Panc1 (cell line): ENCODE measurements around the gene AMOTL1. TPM values are rescaled to one million over a fixed set of nuclear protein-coding genes. Genes with fewer than 3 reads are reported as not detected.

Source experiments
- ATAC-seq: fragments of 200-7000 bp; cut with Tn5 transposase; 2 replicates; pipeline ENCODE4 v1.9.1; 2020; ENCODE audit warnings: mild to moderate bottlenecking, moderate library complexity
- BruUV-seq: library from RNA; stranded (reverse); fragments of 400-500 nt; replicated peaks from 2 replicates; lab custom pipeline; 2021; lab: Mats Ljungman, UMichigan
- CTCF ChIA-PET: fragments of 300-600 bp; sonication (Branson Sonifier 250); formaldehyde crosslinking; loops from one replicate; lab custom pipeline; 2022; ENCODE audit warnings: antibody characterized with exemption; lab: Charles Lee
- POLR2A ChIA-PET: fragments of 300-600 bp; sonication (Branson Sonifier 250); formaldehyde crosslinking; loops from one replicate; lab custom pipeline; 2022; ENCODE audit warnings: antibody characterized with exemption; lab: Charles Lee
- DNase-seq: peaks from one replicate; pipeline ENCODE4 v3.0.0-alpha.2; 2010; ENCODE audit warnings: low read depth, low spot score
- H3K27ac ChIP-seq: 2 replicates; pipeline ENCODE4 v1.5.1; 2011; ENCODE audit warnings: mild to moderate bottlenecking, low read length, inconsistent platforms
- H3K27me3 ChIP-seq: fragments of 200-500 bp; sonication (Bioruptor generic); 2 replicates; pipeline ENCODE4 v1.6.0; 2014; ENCODE audit warnings: low read length, inconsistent platforms; ENCODE audit not compliant: control insufficient read depth, insufficient read depth
- H3K36me3 ChIP-seq: fragments of 200-500 bp; sonication (Bioruptor generic); 2 replicates; pipeline ENCODE4 v1.5.1; 2014; ENCODE audit warnings: inconsistent platforms, mild to moderate bottlenecking, low read length, moderate library complexity; ENCODE audit not compliant: control insufficient read depth, insufficient read depth
- H3K4me1 ChIP-seq: 2 replicates; pipeline ENCODE4 v1.5.1; 2011; ENCODE audit warnings: inconsistent platforms, mild to moderate bottlenecking, low read length, moderate library complexity; ENCODE audit not compliant: control insufficient read depth, insufficient read depth
- H3K4me3 ChIP-seq, 2 experiments: 2 replicates each; pipeline ENCODE4 v1.5.1; 2011 to 2012; ENCODE audit warnings: low read depth in 2 of 2, low read length in 2 of 2, mild to moderate bottlenecking in 2 of 2, inconsistent platforms in 1 of 2, moderate library complexity in 1 of 2
- H3K9me3 ChIP-seq: fragments of 200-500 bp; sonication (Bioruptor generic); 2 replicates; pipeline ENCODE4 v1.5.1; 2014; ENCODE audit warnings: low read depth, mild to moderate bottlenecking, inconsistent platforms, low read length, moderate library complexity; ENCODE audit not compliant: control insufficient read depth, insufficient read depth
- CTCF ChIP-seq: fragments of 450-650 bp; IDR thresholded peaks from 2 replicates; pipeline ENCODE4 v1.5.1; 2017; ENCODE audit warnings: mild to moderate bottlenecking
- POLR2AphosphoS5 ChIP-seq: IDR thresholded peaks from 2 replicates; pipeline ENCODE4 v1.6.1; 2012; ENCODE audit warnings: mild to moderate bottlenecking, low read depth, low read length, moderate library complexity
- SIN3A ChIP-seq: IDR thresholded peaks from 2 replicates; pipeline ENCODE4 v1.6.1; 2012; ENCODE audit warnings: low read depth, mild to moderate bottlenecking, low read length, moderate library complexity, borderline replicate concordance; ENCODE audit not compliant: insufficient read depth
- TCF7L2 ChIP-seq: IDR thresholded peaks from 2 replicates; pipeline ENCODE4 v1.6.1; 2011; ENCODE audit warnings: mild to moderate bottlenecking, low read depth, low read length, inconsistent platforms
- in situ Hi-C: cut with HindIII; loops from 2 replicates; pipeline ENCODE4 v1.10.0; 2016; ENCODE audit warnings: low sequenced_read_pairs, low pct_unique_long_range_greater_than_20kb
- intact Hi-C: fragments of 100-400 bp; cut with micrococcal nuclease; formaldehyde crosslinking; loops from one replicate; pipeline ENCODE4 v1.10.0; 2022; ENCODE audit not compliant: unreplicated experiment
- total RNA-seq: library from RNA; stranded (reverse); gene quantifications from one replicate; pipeline ENCODE4 v1.2.1, GENCODE V29; 2021; ENCODE audit not compliant: unreplicated experiment
- TF ChIP-seq, protein P1 (sequence below), 2 experiments: IDR thresholded peaks; 2 replicates each; pipeline ENCODE4 v1.6.1; 2011 to 2012; ENCODE audit warnings: low read depth in 2 of 2, control low read depth in 1 of 2, low read length in 1 of 2, mild to moderate bottlenecking in 1 of 2, moderate library complexity in 1 of 2; ENCODE audit not compliant: insufficient read depth in 1 of 2

AMOTL1 gene
- total RNA-seq, 1 experiment from 2014 or later = 16.0 TPM

- H3K4me1 ChIP-seq = no peaks in the 10 kb centered on the region
- no peaks in the 10 kb centered on the region for H3K9me3 ChIP-seq
- H3K27me3 ChIP-seq = peaks cover 6% of the 10 kb centered on the region; the same call in 1 of the 2 replicates
- H3K4me3 ChIP-seq = no peak overlapping the region
- ChIA-PET POLR2A (interaction anchor here (0.6 kb wide), 1 partner anchor 1354 kb away, joined by 5 read pairs; no protein-coding TSS in a partner anchor), CTCF (interaction anchor here (0.6 kb wide), 2 partner anchors 23 to 156 kb away, joined by 3 read pairs; no protein-coding TSS in a partner anchor)
- in situ Hi-C loops (no loop called here), intact Hi-C loops (no loop called here)
- no peak for ATAC-seq
- no peak for TF ChIP-seq CTCF
- no peak for TF ChIP-seq POLR2AphosphoS5
- no peak for TF ChIP-seq SIN3A
- no peak for TF ChIP-seq TCF7L2
- TF ChIP-seq, protein P1, sequence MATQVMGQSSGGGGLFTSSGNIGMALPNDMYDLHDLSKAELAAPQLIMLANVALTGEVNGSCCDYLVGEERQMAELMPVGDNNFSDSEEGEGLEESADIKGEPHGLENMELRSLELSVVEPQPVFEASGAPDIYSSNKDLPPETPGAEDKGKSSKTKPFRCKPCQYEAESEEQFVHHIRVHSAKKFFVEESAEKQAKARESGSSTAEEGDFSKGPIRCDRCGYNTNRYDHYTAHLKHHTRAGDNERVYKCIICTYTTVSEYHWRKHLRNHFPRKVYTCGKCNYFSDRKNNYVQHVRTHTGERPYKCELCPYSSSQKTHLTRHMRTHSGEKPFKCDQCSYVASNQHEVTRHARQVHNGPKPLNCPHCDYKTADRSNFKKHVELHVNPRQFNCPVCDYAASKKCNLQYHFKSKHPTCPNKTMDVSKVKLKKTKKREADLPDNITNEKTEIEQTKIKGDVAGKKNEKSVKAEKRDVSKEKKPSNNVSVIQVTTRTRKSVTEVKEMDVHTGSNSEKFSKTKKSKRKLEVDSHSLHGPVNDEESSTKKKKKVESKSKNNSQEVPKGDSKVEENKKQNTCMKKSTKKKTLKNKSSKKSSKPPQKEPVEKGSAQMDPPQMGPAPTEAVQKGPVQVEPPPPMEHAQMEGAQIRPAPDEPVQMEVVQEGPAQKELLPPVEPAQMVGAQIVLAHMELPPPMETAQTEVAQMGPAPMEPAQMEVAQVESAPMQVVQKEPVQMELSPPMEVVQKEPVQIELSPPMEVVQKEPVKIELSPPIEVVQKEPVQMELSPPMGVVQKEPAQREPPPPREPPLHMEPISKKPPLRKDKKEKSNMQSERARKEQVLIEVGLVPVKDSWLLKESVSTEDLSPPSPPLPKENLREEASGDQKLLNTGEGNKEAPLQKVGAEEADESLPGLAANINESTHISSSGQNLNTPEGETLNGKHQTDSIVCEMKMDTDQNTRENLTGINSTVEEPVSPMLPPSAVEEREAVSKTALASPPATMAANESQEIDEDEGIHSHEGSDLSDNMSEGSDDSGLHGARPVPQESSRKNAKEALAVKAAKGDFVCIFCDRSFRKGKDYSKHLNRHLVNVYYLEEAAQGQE (IDR thresholded peaks at IDR 0.05; ENCODE audit: insufficient read depth in 1 of 2, low read depth in 2 of 2, low read length in 1 of 2) = no peak
- H3K27ac ChIP-seq = no peak overlapping the region
- no peaks in the 10 kb centered on the region for H3K36me3 ChIP-seq
- no TSS peak for BruUV-seq
- DNase-seq = no peak
Measured at GRCh38 chr11:94759522-94759921, 8.6 kb upstream of the AMOTL1 start.

- intact Hi-C loops = no loop called here
- no peaks in the 10 kb centered on the region for H3K9me3 ChIP-seq
- no peaks in the 10 kb centered on the region for H3K4me1 ChIP-seq
- ChIA-PET POLR2A (no interaction called here), CTCF (no interaction called here)
- no peak for ATAC-seq
- BruUV-seq = no TSS peak
- in situ Hi-C loops = no loop called here
- no peaks in the 10 kb centered on the region for H3K36me3 ChIP-seq
- TF ChIP-seq SIN3A = no peak
- TF ChIP-seq POLR2AphosphoS5 = no peak
- TF ChIP-seq, protein P1 (IDR thresholded peaks at IDR 0.05; ENCODE audit: insufficient read depth in 1 of 2, low read depth in 2 of 2, low read length in 1 of 2) = no peak
- TF ChIP-seq CTCF = no peak
- TF ChIP-seq TCF7L2 = no peak
- no peak overlapping the region for H3K4me3 ChIP-seq
- DNase-seq = no peak
- H3K27me3 ChIP-seq = peaks cover 10% of the 10 kb centered on the region; the same call in 1 of the 2 replicates
- H3K27ac ChIP-seq = no peak overlapping the region
Measured at GRCh38 chr11:94760296-94760695, 7.9 kb upstream of the AMOTL1 start.
